Trophoblast cell (in vitro differentiated cells and primary cell): ENCODE results near the gene FUT3.
"Not testable (repeated sequence)": the region's sequence is repeated elsewhere in the genome, so short reads cannot be mapped to it uniquely, and the experiment has no call there.

Experiments
- DNase-seq, 2 donors: peaks; one replicate each; pipeline ENCODE4 v3.0.0-alpha.2; 2016
- H2AFZ ChIP-seq: 2 replicates; pipeline ENCODE4 v1.6.1; 2013; ENCODE audit warnings: low read length, moderate library complexity, mild to moderate bottlenecking; ENCODE audit not compliant: insufficient read depth, poor library complexity
- H2AK5ac ChIP-seq: 2 replicates; pipeline ENCODE4 v1.6.1; 2013; ENCODE audit warnings: mild to moderate bottlenecking, low read length
- H2BK120ac ChIP-seq: 2 replicates; pipeline ENCODE4 v1.6.1; 2013; ENCODE audit warnings: low read length, mild to moderate bottlenecking, moderate library complexity; ENCODE audit not compliant: insufficient read depth, poor library complexity
- H2BK12ac ChIP-seq: 2 replicates; pipeline ENCODE4 v1.6.1; 2013; ENCODE audit warnings: mild to moderate bottlenecking, low read length, moderate library complexity
- H2BK5ac ChIP-seq: 2 replicates; pipeline ENCODE4 v1.6.1; 2013; ENCODE audit warnings: low read length, low read depth, moderate library complexity, mild to moderate bottlenecking; ENCODE audit not compliant: poor library complexity
- H3K14ac ChIP-seq: 2 replicates; pipeline ENCODE4 v1.6.1; 2013; ENCODE audit warnings: mild to moderate bottlenecking, low read length
- H3K18ac ChIP-seq: 2 replicates; pipeline ENCODE4 v1.6.1; 2013; ENCODE audit warnings: mild to moderate bottlenecking, low read length
- H3K23ac ChIP-seq: 2 replicates; pipeline ENCODE4 v1.6.1; 2013; ENCODE audit warnings: low read length
- H3K27ac ChIP-seq: 2 replicates; pipeline ENCODE4 v1.5.1; 2013; ENCODE audit warnings: low read depth, mild to moderate bottlenecking, inconsistent platforms, low read length, moderate library complexity
- H3K27me3 ChIP-seq: 2 replicates; pipeline ENCODE4 v1.6.1; 2013; ENCODE audit warnings: inconsistent platforms, mild to moderate bottlenecking, low read length, moderate library complexity; ENCODE audit not compliant: insufficient read depth
- H3K36me3 ChIP-seq, 2 experiments: 1 replicate in 1 of 2; 2 replicates in 1 of 2; pipeline ENCODE4 v1.6.1; 2013; ENCODE audit warnings: low read length in 2 of 2, mild to moderate bottlenecking in 2 of 2, moderate library complexity in 1 of 2; ENCODE audit not compliant: insufficient read depth in 2 of 2, control insufficient read depth in 1 of 2
- H3K4ac ChIP-seq: 2 replicates; pipeline ENCODE4 v1.6.1; 2013; ENCODE audit warnings: low read depth, mild to moderate bottlenecking, low read length, moderate library complexity
- H3K4me1 ChIP-seq, 2 experiments: 1 replicate in 1 of 2; 2 replicates in 1 of 2; pipeline ENCODE4 v1.6.1; 2013; ENCODE audit warnings: low read length in 2 of 2, mild to moderate bottlenecking in 2 of 2, moderate library complexity in 1 of 2; ENCODE audit not compliant: insufficient read depth in 2 of 2, control insufficient read depth in 1 of 2
- H3K4me2 ChIP-seq: 2 replicates; pipeline ENCODE4 v1.6.1; 2013; ENCODE audit warnings: inconsistent platforms, mild to moderate bottlenecking, low read length, moderate library complexity
- H3K4me3 ChIP-seq: 2 replicates; pipeline ENCODE4 v1.5.1; 2013; ENCODE audit warnings: mild to moderate bottlenecking, low read depth, low read length, inconsistent platforms
- H3K79me1 ChIP-seq: one replicate; pipeline ENCODE4 v1.6.1; 2013; ENCODE audit warnings: low read length
- H3K79me2 ChIP-seq: 2 replicates; pipeline ENCODE4 v1.6.1; 2013; ENCODE audit warnings: low read length, mild to moderate bottlenecking; ENCODE audit not compliant: control insufficient read depth, insufficient read depth, poor library complexity
- H3K9ac ChIP-seq: 2 replicates; pipeline ENCODE4 v1.6.1; 2013; ENCODE audit warnings: mild to moderate bottlenecking, low read length
- H3K9me3 ChIP-seq: 2 replicates; pipeline ENCODE4 v1.6.1; 2013; ENCODE audit warnings: low read depth, mild to moderate bottlenecking, control low read depth, inconsistent platforms, low read length; ENCODE audit not compliant: insufficient read depth
- H4K12ac ChIP-seq: 2 replicates; pipeline ENCODE4 v1.6.1; 2013; ENCODE audit warnings: low read depth, mild to moderate bottlenecking, low read length, moderate library complexity
- H4K8ac ChIP-seq: 2 replicates; pipeline ENCODE4 v1.6.1; 2013; ENCODE audit warnings: low read depth, mild to moderate bottlenecking, low read length, moderate library complexity
- H4K91ac ChIP-seq: one replicate; pipeline ENCODE4 v1.6.1; 2013; ENCODE audit warnings: low read depth, mild to moderate bottlenecking, low read length, moderate library complexity
- WGBS: extraction: QIAGEN DNeasy Blood & Tissue Kit; methylation state at CpG from one replicate; pipeline ENCODE4 v1.1.7; 2013; ENCODE audit warnings: missing lambda C conversion rate; ENCODE audit not compliant: insufficient read length, insufficient coverage; ENCODE audit errors: extremely low coverage; 5-methylcytosine and 5-hydroxymethylcytosine counted together

Gene FUT3

DNA sequence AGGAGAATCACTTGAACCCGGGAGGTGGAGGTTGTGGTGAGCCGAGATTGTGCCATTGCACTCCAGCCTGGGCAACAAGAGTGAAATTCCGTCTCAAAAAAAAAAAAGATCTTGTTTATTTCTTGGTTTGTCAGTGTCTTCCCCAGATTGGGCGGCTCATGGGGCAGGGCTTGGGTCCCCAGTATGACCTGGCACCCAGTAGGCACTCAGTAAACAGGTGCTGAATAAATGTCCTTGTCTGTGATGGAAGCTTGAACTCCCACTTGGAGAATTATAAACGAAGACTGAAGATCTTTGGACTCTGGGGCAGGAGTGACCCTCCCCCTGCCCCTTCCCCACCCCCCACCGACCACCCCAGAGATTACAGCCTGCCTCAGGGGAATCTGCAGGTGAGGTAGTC, 28.9 kb upstream of the FUT3 start:
- Histone ChIP-seq H3K18ac (no peak overlapping the region), H3K4ac (no peak overlapping the region), H3K4me2 (no peak overlapping the region), H3K9me3 (no peaks in the 10 kb centered on the region), H2BK12ac (no peak overlapping the region), H3K4me1 (peaks cover 0 to 5% of the 10 kb centered on the region in 2 experiments), H2BK120ac (no peak overlapping the region), H2AK5ac (no peak overlapping the region), H3K14ac (no peak overlapping the region), H2AFZ (no peak overlapping the region), H3K27me3 (no peaks in the 10 kb centered on the region), H4K12ac (no peak overlapping the region), H4K91ac (no peak overlapping the region), H3K79me2 (no peaks in the 10 kb centered on the region), H3K9ac (no peak overlapping the region), H2BK5ac (no peak overlapping the region), H3K23ac (no peak overlapping the region), H3K79me1 (no peaks in the 10 kb centered on the region), H3K27ac (no peak overlapping the region), H3K4me3 (no peak overlapping the region), H4K8ac (no peak overlapping the region), H3K36me3 (no peaks in the 10 kb centered on the region)
- DNase-seq: no peak
- WGBS: no CpG with 5 or more reads among the region's 6 CpGs

DNA sequence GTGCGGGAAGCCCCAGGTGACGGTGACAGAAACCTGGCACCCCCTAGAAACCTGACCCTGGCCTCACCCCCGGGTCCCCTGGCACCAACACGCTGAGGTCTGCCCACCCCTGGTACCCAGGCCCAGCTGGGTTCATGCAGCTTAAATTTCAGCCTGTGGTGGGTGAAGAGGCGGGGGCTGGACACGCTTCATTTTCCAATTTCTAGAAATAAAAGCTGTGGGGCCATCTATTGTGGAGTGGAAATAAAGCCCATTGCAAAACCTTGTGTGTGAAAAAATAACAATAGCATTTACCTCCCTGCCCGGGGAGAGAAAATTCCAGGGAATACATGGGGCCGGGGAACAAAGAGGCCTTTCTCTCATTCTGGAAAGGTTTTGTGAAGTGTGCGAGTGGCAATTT, 26.6 kb upstream of the FUT3 start:
- Histone ChIP-seq H2AK5ac (no peak overlapping the region), H3K79me2 (no peaks in the 10 kb centered on the region), H4K91ac (no peak overlapping the region), H4K12ac (no peak overlapping the region), H3K9me3 (no peaks in the 10 kb centered on the region), H3K36me3 (no peaks in the 10 kb centered on the region), H2BK12ac (no peak overlapping the region), H3K9ac (no peak overlapping the region), H4K8ac (no peak overlapping the region), H2AFZ (no peak overlapping the region), H3K23ac (no peak overlapping the region), H3K79me1 (no peaks in the 10 kb centered on the region), H3K4ac (no peak overlapping the region), H3K4me1 (peaks cover 0 to 5% of the 10 kb centered on the region in 2 experiments), H2BK5ac (no peak overlapping the region), H2BK120ac (no peak overlapping the region), H3K18ac (no peak overlapping the region), H3K4me3 (no peak overlapping the region), H3K27ac (no peak overlapping the region), H3K14ac (no peak overlapping the region), H3K4me2 (no peak overlapping the region), H3K27me3 (no peaks in the 10 kb centered on the region)
- DNase-seq: no peak
- no CpG with 5 or more reads among the region's 9 CpGs for WGBS

DNA sequence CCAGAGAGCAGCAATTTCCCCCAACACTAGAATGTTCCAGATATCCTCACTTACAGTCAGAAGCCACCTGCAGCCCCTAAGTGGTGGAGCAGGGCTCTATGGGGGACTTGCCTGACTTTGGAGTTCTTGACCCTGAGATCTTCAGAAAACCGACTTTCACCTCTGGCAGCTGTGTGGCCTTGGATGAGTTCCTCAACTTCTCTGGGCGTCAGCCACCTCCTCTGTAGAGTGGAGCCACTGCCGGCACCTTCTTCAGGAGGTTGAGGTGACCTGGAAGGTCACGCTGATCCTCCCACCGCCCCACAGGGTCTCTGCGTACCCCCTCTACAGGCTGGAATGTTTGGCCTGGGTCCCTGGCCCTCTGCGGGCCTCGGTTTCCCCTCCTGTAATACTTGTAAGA, 26.2 kb upstream of the FUT3 start:
- Histone ChIP-seq H4K12ac (no peak overlapping the region), H3K27me3 (no peaks in the 10 kb centered on the region), H2AFZ (no peak overlapping the region), H3K9ac (no peak overlapping the region), H2BK5ac (no peak overlapping the region), H2BK12ac (no peak overlapping the region), H2BK120ac (no peak overlapping the region), H3K4me2 (no peak overlapping the region), H3K36me3 (no peaks in the 10 kb centered on the region), H3K4me3 (no peak overlapping the region), H4K8ac (no peak overlapping the region), H3K4ac (no peak overlapping the region), H3K23ac (no peak overlapping the region), H3K79me2 (no peaks in the 10 kb centered on the region), H2AK5ac (no peak overlapping the region), H3K4me1 (peaks cover 0 to 5% of the 10 kb centered on the region in 2 experiments), H3K18ac (no peak overlapping the region), H3K14ac (no peak overlapping the region), H3K9me3 (no peaks in the 10 kb centered on the region), H3K27ac (no peak overlapping the region), H4K91ac (no peak overlapping the region), H3K79me1 (no peaks in the 10 kb centered on the region)
- DNase-seq: no peak
- WGBS: no CpG with 5 or more reads among the region's 8 CpGs

DNA sequence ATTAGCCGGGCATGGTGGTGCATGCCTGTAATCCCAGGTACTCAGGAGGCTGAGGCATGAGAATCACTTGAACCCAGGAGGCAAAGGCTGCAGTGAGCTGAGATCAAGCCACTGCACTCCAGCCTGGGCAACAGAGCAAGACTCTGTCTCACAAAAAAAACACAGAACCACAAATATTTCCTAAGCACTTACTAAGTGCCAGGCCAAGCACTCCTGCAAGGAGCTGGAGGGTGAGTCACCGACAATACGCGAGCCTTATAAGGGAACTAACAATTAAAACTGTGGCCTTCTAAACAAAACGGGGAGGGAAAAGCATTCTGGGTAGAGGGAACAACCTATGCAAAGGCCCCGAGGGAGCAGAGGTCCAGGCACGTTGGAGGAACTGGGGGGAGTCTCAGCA, 23.2 kb upstream of the FUT3 start:
- H4K91ac ChIP-seq, H3K4me2 ChIP-seq, H3K27ac ChIP-seq, H3K9me3 ChIP-seq, H3K79me1 ChIP-seq, H3K27me3 ChIP-seq, H4K12ac ChIP-seq, H3K4ac ChIP-seq, H2BK120ac ChIP-seq, H3K14ac ChIP-seq, H3K23ac ChIP-seq, H3K4me3 ChIP-seq, H3K79me2 ChIP-seq, H2AK5ac ChIP-seq, H2BK5ac ChIP-seq, H3K4me1 ChIP-seq, H3K36me3 ChIP-seq, H3K9ac ChIP-seq, H2AFZ ChIP-seq, H3K18ac ChIP-seq, H2BK12ac ChIP-seq, H4K8ac ChIP-seq: not testable (repeated sequence)
- WGBS: no CpG with 5 or more reads among the region's 7 CpGs
- DNase-seq: peak in 1 of 2 donors; percentile 30
